IMR-90 (cell line): ENCODE results near the gene ZCCHC24. TPM values are rescaled to one million over a fixed set of nuclear protein-coding genes. Genes with fewer than 3 reads are reported as not detected.

Experiments
- ATAC-seq: fragments of 200-7000 bp; cut with Tn5 transposase; 2 replicates; pipeline ENCODE4 v1.9.1; 2020; ENCODE audit warnings: low read depth, mild to moderate bottlenecking, moderate library complexity
- BruUV-seq: library from RNA; stranded (reverse); fragments of 400-500 nt; replicated peaks from 2 replicates; lab custom pipeline; 2021; lab: Mats Ljungman, UMichigan
- CTCF ChIA-PET: fragments of 300-600 bp; formaldehyde crosslinking; extraction: SDS; loops from one replicate; lab custom pipeline; 2021; ENCODE audit warnings: antibody characterized with exemption; lab: Yijun Ruan, JAX
- POLR2A ChIA-PET: fragments of 300-600 bp; sonication (Branson Sonifier 250); formaldehyde crosslinking; loops from one replicate; lab custom pipeline; 2022; ENCODE audit warnings: antibody characterized with exemption; ENCODE audit not compliant: unreplicated experiment; lab: Charles Lee
- DNase-seq: peaks from one replicate; pipeline ENCODE4 v3.0.0; 2013
- H2AFZ ChIP-seq: replicated peaks from 2 replicates; pipeline ENCODE3; 2013; ENCODE audit warnings: low read length, mild to moderate bottlenecking; ENCODE audit not compliant: poor library complexity
- H2AK5ac ChIP-seq: 2 replicates; pipeline ENCODE4 v1.6.1; 2013; ENCODE audit warnings: low read depth, low read length, inconsistent platforms
- H2AK9ac ChIP-seq: replicated peaks from 2 replicates; pipeline ENCODE3; 2013; ENCODE audit warnings: mild to moderate bottlenecking, low read depth, low read length, moderate library complexity; ENCODE audit not compliant: poor library complexity
- H2BK120ac ChIP-seq: 2 replicates; pipeline ENCODE4 v1.6.1; 2013; ENCODE audit warnings: low read depth, low read length, inconsistent platforms
- H2BK15ac ChIP-seq: 3 replicates; pipeline ENCODE4 v1.6.1; 2013; ENCODE audit warnings: low read depth, low read length, inconsistent platforms
- H2BK20ac ChIP-seq: 2 replicates; pipeline ENCODE4 v1.6.1; 2013; ENCODE audit warnings: low read depth, mild to moderate bottlenecking, inconsistent platforms, low read length, moderate library complexity
- H2BK5ac ChIP-seq: 2 replicates; pipeline ENCODE4 v1.6.1; 2013; ENCODE audit warnings: mild to moderate bottlenecking, low read depth, low read length, inconsistent platforms; ENCODE audit not compliant: poor library complexity, severe bottlenecking
- H3K14ac ChIP-seq: replicated peaks from 2 replicates; pipeline ENCODE4 v1.6.1; 2013; ENCODE audit warnings: low read depth, low read length, inconsistent platforms
- H3K18ac ChIP-seq: 2 replicates; pipeline ENCODE4 v1.6.1; 2013; ENCODE audit warnings: low read depth, low read length, control low read depth
- H3K23ac ChIP-seq: 2 replicates; pipeline ENCODE4 v1.6.1; 2013; ENCODE audit warnings: low read depth, low read length, inconsistent platforms
- H3K27ac ChIP-seq: 2 replicates; pipeline ENCODE4 v1.5.1; 2013; ENCODE audit warnings: mild to moderate bottlenecking, control low read depth, low read length; ENCODE audit not compliant: insufficient read depth
- H3K27me3 ChIP-seq: 2 replicates; pipeline ENCODE4 v1.6.1; 2013; ENCODE audit warnings: low read length; ENCODE audit not compliant: control insufficient read depth, insufficient read depth
- H3K36me3 ChIP-seq: 2 replicates; pipeline ENCODE4 v1.6.1; 2013; ENCODE audit warnings: low read length, mixed read lengths; ENCODE audit not compliant: control insufficient read depth, insufficient read depth
- H3K4ac ChIP-seq: 2 replicates; pipeline ENCODE4 v1.6.1; 2013; ENCODE audit warnings: low read depth, low read length, inconsistent platforms
- H3K4me1 ChIP-seq: 2 replicates; pipeline ENCODE4 v1.6.1; 2013; ENCODE audit warnings: low read length, mixed read lengths; ENCODE audit not compliant: control insufficient read depth, insufficient read depth
- H3K4me2 ChIP-seq: 2 replicates; pipeline ENCODE4 v1.6.1; 2013; ENCODE audit warnings: low read depth, mild to moderate bottlenecking, control low read depth, low read length, moderate library complexity
- H3K4me3 ChIP-seq: 2 replicates; pipeline ENCODE4 v1.5.1; 2013; ENCODE audit warnings: low read depth, mild to moderate bottlenecking, control low read depth, low read length, moderate library complexity; ENCODE audit not compliant: insufficient read depth
- H3K56ac ChIP-seq: 2 replicates; pipeline ENCODE4 v1.6.1; 2013; ENCODE audit warnings: low read length, inconsistent platforms; ENCODE audit not compliant: insufficient read depth; ENCODE audit errors: extremely low read depth
- H3K79me1 ChIP-seq, 2 experiments: 2 replicates each; pipeline ENCODE4 v1.6.1; 2013; ENCODE audit warnings: low read length in 2 of 2, inconsistent platforms in 1 of 2, low read depth in 1 of 2
- H3K9ac ChIP-seq: 2 replicates; pipeline ENCODE4 v1.6.1; 2013; ENCODE audit warnings: low read depth, low read length, control low read depth
- H3K9me1 ChIP-seq: 2 replicates; pipeline ENCODE4 v1.6.1; 2013; ENCODE audit warnings: low read length, inconsistent platforms; ENCODE audit not compliant: insufficient read depth
- H3K9me3 ChIP-seq: 2 replicates; pipeline ENCODE4 v1.6.1; 2013; ENCODE audit warnings: low read length; ENCODE audit not compliant: control insufficient read depth, insufficient read depth
- H4K20me1 ChIP-seq: 2 replicates; pipeline ENCODE4 v1.6.1; 2013; ENCODE audit warnings: low read length, inconsistent platforms; ENCODE audit not compliant: insufficient read depth
- H4K5ac ChIP-seq: 2 replicates; pipeline ENCODE4 v1.6.1; 2013; ENCODE audit warnings: mild to moderate bottlenecking, low read depth, low read length, control low read depth
- H4K8ac ChIP-seq, 2 experiments: 2 replicates each; pipeline ENCODE4 v1.6.1; 2013; ENCODE audit warnings: low read depth in 2 of 2, low read length in 2 of 2, control low read depth in 1 of 2, inconsistent platforms in 1 of 2
- H4K91ac ChIP-seq: 2 replicates; pipeline ENCODE4 v1.6.1; 2013; ENCODE audit warnings: low read depth, low read length, inconsistent platforms; ENCODE audit not compliant: insufficient read depth
- BHLHE40 ChIP-seq: fragments of 150-350 bp; IDR thresholded peaks from 2 replicates; pipeline ENCODE4 v1.6.1; 2016; ENCODE audit warnings: mild to moderate bottlenecking, low read depth, low read length
- CEBPB ChIP-seq: IDR thresholded peaks from 2 replicates; pipeline ENCODE4 v1.6.1; 2012; ENCODE audit warnings: low read depth, low read length, improper control_type of control experiment
- CHD1 ChIP-seq: IDR thresholded peaks from 2 replicates; pipeline ENCODE4 v1.6.1; 2012; ENCODE audit warnings: low read depth, low read length, improper control_type of control experiment
- MAFK ChIP-seq: IDR thresholded peaks from 2 replicates; pipeline ENCODE4 v1.6.1; 2012; ENCODE audit warnings: low read depth, low read length, improper control_type of control experiment
- MAZ ChIP-seq: IDR thresholded peaks from 2 replicates; pipeline ENCODE4 v1.6.1; 2012; ENCODE audit warnings: low read depth, mild to moderate bottlenecking, low read length, improper control_type of control experiment, moderate library complexity, borderline replicate concordance
- NFE2L2 ChIP-seq: fragments of 150-350 bp; IDR thresholded peaks from 2 replicates; pipeline ENCODE4 v1.6.1; 2016; ENCODE audit warnings: low read depth, mild to moderate bottlenecking, low read length
- POLR2A ChIP-seq: IDR thresholded peaks from 2 replicates; pipeline ENCODE4 v1.6.1; 2012; ENCODE audit warnings: mild to moderate bottlenecking, low read depth, low read length
- RCOR1 ChIP-seq: IDR thresholded peaks from 2 replicates; pipeline ENCODE4 v1.6.1; 2012; ENCODE audit warnings: mild to moderate bottlenecking, low read length, improper control_type of control experiment; ENCODE audit not compliant: insufficient replicate concordance
- SMC3 ChIP-seq: fragments of 150-350 bp; IDR thresholded peaks from 2 replicates; pipeline ENCODE4 v1.6.1; 2016; ENCODE audit warnings: low read depth, mild to moderate bottlenecking, antibody characterized with exemption, low read length, moderate library complexity
- WGBS, 2 experiments: methylation state at CpG; one replicate each; pipeline versions ENCODE4 v1.1.5 to v1.1.7; 2013; ENCODE audit warnings: missing lambda C conversion rate in 2 of 2; ENCODE audit not compliant: insufficient read length in 1 of 2; ENCODE audit errors: extremely low coverage in 2 of 2; 5-methylcytosine and 5-hydroxymethylcytosine counted together
- dilution Hi-C: fragments of 300-500 bp; cut with HindIII; formaldehyde crosslinking; loops from one replicate; pipeline ENCODE4 v1.14.3; 2018; ENCODE audit warnings: low sequenced_read_pairs; ENCODE audit not compliant: unreplicated experiment
- in situ Hi-C: fragments of 300-500 bp; cut with MboI; formaldehyde crosslinking; loops from 3 replicates; pipeline ENCODE4 v1.14.3; 2019; ENCODE audit warnings: low sequenced_read_pairs, inconsistent platforms, mixed read lengths
- intact Hi-C: fragments of 100-400 bp; cut with micrococcal nuclease; formaldehyde crosslinking; loops from 2 replicates; pipeline ENCODE4 v1.10.0; 2022
- polyA plus RNA-seq, 3 experiments: library from polyadenylated mRNA; depleted of rRNA; stranded (reverse); fragments of >200 nt; gene quantifications; 2 replicates each; pipeline ENCODE4 v1.2.3, GENCODE V29; 2012; ENCODE audit warnings: low replicate concordance in 1 of 3
- total RNA-seq: library from RNA; depleted of rRNA; stranded (reverse); fragments of >200 nt; gene quantifications from 2 replicates; pipeline ENCODE4 v1.2.3, GENCODE V29; 2012

ZCCHC24 gene
- total and polyA plus RNA-seq, 2 of the 4 experiments (the other 2 are of a cell fraction) = 15.1 to 25.9 TPM

DNA sequence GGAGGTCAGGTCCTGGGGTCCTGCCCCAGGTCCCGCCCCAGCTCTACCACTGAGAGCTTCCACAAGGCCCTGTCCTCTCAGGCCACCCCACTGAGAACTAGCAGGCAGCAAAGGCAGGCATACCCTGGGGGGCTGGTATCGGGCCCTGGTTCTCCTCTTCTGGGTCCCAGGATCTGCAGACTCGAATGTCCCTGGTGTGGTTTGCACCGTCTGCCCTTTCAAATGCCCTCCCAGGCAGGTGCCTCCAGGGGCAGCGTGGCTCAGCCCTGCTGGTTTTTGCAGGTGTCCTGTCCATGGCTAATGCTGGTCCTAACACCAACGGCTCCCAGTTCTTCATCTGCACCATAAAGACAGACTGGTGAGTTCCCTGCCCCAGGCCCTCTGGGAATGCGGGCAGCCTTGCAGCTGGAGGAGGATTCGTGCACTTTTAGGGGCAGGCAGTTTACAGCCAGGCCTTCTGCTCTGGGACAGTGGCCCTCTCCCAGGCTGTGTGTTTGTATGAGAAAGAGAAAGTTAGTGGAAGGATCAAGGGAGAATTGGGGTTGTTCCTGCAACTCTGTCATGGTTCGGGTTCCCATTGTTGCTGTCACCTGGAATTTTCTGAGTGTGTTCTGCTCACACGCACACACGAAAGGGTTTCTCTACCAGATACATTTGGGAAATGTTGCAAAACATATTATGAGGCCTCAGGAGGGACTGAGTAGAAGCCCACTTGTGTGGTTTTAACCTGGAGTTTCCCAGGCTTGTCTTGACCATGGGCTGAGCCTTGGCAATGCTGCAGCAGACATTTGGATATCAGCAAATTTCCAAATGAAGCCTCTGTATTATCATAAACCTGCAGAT lies 93.2 kb downstream of the ZCCHC24 start:
- no TSS peak for BruUV-seq
- no peaks in the 10 kb centered on the region for H3K27me3 ChIP-seq
- ChIA-PET CTCF (no interaction called here), POLR2A (no interaction called here)
- no peak overlapping the region for H3K23ac ChIP-seq
- H3K27ac ChIP-seq = no peak overlapping the region
- peaks cover 61% of the 10 kb centered on the region for H4K20me1 ChIP-seq
- H3K4me2 ChIP-seq = no peak overlapping the region
- no peak overlapping the region for H2BK5ac ChIP-seq
- ATAC-seq (no peak), DNase-seq (no peak)
- H2AK5ac ChIP-seq = no peak overlapping the region
- no peak overlapping the region for H2BK15ac ChIP-seq
- H2BK120ac ChIP-seq = no peak overlapping the region
- TF ChIP-seq NFE2L2 = no peak
- TF ChIP-seq POLR2A = no peak
- no peak for TF ChIP-seq SMC3
- no peak for TF ChIP-seq MAFK
- no peak for TF ChIP-seq RCOR1
- TF ChIP-seq CEBPB = no peak
- no peak for TF ChIP-seq BHLHE40
- no peak for TF ChIP-seq MAZ
- TF ChIP-seq CHD1 = no peak
- H3K9me1 ChIP-seq = peaks cover 24% of the 10 kb centered on the region
- no peaks in the 10 kb centered on the region for H3K9me3 ChIP-seq
- dilution Hi-C loops = no loop called here
- H3K4ac ChIP-seq = no peak overlapping the region
- H2AFZ ChIP-seq = no peak overlapping the region
- H3K9ac ChIP-seq = no peak overlapping the region
- H4K91ac ChIP-seq = no peak overlapping the region
- no peak overlapping the region for H4K5ac ChIP-seq
- no peak overlapping the region for H3K56ac ChIP-seq
- H3K4me3 ChIP-seq = no peak overlapping the region
- H2AK9ac ChIP-seq = no peak overlapping the region
- H3K18ac ChIP-seq = no peak overlapping the region
- intact Hi-C loops = no loop called here
- in situ Hi-C loops = no loop called here
- H3K79me1 ChIP-seq = peaks cover 30 to 74% of the 10 kb centered on the region in 2 experiments
- peaks cover 66% of the 10 kb centered on the region for H3K36me3 ChIP-seq
- H3K14ac ChIP-seq = no peak overlapping the region
- no peak overlapping the region for H4K8ac ChIP-seq
- WGBS, 2 experiments = 81% methylated on average over 5 of the region's 11 CpGs; no CpG with 5 or more reads in 1 of the 2 experiments
- H2BK20ac ChIP-seq = no peak overlapping the region
- peaks cover 13% of the 10 kb centered on the region for H3K4me1 ChIP-seq
